Activated gamma-delta T cell treated with Interleukin-2 at 50 U/mL for 16 hours (primary cell): ENCODE measurements around the gene RASEF.
"Not testable (repeated sequence)": the region's sequence is repeated elsewhere in the genome, so short reads cannot be mapped to it uniquely, and the experiment has no call there.

Experiments used
- DNase-seq: peaks from one replicate; pipeline ENCODE4 v3.0.0-alpha.2; 2020

Gene RASEF

DNA sequence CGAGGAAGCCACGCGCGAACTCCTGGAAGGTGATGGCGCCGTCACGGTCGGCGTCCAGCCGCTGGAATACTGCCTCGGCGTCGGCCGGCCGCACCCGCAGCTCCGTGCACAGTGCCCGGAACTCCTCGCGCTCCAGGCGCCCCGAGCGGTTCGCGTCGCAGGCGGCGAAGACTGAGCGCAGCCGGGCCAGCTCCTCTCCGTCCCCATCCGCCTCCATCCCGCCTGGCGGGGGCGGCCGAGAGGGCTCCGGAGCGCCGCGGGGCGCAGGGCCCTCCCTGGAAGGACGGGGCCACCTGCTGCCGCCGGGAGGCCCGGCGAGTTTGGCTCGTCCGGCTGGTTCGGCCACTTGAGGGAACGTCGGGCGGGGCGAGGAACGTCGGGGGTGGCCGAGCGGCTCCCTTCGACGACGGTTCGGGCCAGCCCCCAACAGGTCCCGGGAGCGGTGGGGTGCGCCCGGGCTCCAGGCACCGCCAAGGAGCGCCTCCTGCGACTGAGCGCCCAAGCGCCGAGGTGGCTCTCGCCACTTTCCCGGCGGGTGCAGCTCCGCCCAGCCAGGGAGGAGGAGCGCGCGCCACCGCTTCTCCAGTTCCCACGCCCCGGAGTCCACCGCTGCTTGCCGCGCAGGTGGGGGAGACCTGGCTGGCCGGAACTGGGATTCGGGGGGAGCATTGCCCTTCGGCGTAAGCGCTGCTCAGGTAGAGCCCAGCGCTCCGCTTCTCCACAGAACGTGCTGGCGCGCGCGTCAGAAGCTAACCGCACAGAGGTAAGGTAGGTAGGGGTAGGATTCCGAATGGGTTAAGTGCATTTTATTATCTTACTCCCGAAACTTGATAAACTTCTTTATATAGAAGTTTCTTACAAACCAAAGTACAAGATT lies at the start of gene RASEF:
RASEF (minus strand) TSS at position 492 of the 877 bp plus-strand sequence; CDS start at position 217, 275 bp downstream.
- DNase-seq = no peak

DNA sequence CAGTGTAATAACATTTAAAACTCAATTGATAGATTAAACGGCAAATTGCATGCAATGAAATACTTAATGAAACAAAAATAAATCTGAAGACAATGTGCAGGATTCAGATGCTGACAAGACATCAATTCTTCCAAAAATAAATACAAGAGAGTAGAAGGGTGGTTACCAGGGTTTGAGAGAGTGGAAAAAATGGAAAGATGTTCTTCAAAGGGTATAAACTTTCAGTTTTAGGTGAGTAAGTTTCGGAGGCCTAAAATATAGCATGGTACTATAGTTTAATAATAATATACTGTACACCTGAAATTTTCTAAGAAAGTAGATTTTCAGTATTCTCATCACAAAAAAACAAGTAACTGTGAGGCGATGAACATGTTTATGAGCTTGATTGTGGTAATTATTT lies 48.2 kb upstream of the RASEF start:
- DNase-seq = no peak

DNA sequence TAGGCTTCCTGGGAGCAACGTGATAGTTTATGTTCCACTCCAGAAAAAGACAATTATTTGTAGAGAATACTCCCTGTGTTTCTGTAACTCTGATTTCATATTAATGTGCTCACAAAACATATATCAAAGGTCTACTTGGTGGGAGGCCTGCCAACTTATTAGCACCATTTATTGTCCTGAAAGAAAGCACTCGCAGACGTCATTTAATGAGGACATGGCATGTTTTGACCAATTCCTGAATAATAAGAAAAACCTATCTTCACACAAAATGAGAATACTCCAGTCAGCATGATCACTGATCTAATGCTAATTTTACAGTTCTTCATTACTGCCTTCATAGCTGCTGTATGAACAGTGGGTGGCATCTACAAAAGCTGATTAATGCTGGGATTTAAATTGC lies 46.4 kb upstream of the RASEF start:
- no peak for DNase-seq

DNA sequence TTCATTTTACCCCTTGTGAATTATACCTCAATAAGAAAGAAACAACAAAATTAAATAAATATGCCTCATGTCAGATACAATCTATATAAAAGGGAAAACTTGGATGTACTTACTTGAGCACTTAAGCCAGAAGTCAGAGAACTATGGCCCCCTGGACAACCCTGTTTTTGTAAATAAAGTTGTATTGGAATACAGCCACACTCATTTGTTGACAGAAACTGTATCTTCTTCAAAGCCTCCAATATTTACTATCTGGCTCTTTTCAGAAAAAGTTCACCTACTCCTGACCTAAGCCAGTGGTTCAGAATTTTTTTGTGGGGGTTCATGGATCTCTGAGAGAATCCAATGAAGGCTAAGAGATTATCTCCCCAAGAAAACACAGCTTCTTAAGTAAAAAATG lies 45.3 kb upstream of the RASEF start:
- DNase-seq = no peak

DNA sequence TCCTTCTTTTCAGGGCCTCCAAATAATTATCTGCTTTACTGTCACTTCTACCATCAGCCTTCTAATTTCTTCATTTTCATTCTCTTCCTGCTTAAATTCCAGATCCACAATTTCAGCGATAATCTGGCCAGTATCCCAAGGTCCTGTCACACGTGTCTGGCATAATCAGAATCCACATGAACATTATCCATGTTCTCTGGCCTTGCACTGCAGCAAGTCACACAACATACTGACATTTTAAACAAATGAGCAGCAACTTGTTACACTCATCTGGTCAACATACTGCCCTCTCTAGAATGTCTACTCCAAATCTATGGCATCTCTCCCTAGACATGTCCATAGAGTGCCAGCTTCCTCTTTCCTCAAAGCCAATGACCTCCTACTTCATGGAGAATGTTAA lies 43.8 kb upstream of the RASEF start:
- no peak for DNase-seq

DNA sequence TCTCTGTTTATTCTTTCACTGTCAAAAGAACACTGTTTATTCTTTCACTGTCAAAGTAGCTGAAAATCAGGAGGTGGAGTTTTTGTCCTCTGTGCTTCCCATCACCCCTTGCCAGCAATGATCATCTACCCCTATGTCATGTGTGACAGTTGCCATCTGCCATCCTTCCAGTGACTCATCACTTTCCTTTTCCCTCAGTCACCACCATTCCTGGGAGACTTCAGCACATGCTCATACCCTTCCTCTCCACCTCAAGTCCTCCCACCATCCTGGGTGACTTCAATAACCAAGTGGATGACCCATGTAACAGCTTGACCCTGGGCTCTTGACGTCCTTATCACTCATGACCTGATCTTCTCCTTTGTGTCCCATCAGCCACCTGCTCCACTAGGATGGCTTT lies 43.3 kb upstream of the RASEF start:
- DNase-seq = no peak

DNA sequence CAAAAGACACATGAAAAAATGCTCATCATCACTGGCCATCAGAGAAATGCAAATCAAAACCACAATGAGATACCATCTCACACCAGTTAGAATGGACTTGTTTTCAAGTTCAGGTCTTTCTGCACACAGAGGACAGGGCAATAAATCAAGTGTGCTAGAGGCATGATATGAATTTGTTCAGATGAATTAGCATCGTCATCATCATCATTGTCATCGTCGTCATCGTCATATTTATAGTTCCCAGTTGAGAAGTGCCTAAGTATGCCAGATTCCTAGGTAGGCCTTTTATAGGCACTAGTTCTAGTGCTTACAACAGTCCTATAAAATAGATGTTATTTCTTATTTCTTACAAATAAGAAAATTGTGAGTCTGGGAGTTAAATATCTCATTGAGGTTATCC lies 34.7 kb upstream of the RASEF start:
- no peak for DNase-seq

DNA sequence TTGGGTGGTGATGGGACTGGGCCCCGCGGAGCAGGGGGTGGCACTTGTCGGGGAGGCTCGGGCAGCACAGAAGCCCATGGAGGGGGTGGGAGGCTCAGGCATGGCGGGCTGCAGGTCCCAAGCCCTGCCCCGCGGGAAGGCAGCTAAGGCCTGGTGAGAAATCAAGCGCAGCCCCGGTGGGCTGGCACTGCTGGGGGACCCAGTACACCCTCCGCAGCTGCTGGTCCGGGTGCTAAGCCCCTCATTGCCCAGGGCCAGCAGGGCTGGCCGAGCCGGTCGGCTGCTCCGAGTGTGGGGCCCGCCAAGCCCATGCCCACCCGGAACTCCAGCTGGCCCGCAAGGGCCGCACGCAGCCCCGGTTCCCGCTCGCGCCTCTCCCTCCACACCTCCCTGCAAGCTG lies 30.4 kb upstream of the RASEF start:
- not testable (repeated sequence) for DNase-seq

DNA sequence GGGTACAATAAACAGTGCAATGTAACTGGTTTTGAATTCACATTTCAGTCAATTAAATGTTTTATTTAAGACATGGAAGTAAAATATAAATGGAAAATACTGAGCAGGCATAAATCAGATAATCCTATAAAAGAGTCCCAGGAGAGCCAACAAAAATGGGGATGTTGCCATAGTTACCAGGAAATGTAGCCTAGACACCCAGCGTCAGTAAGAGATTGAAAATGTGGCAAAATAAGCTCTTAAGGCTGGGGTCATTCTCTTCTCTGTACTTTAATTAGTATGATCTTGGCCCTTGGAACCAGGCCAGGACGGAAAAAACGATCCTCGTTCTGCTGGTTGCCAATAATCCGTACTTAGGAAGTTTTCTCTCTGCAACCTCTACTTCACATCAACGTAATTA lies 18.9 kb upstream of the RASEF start:
- DNase-seq = no peak

DNA sequence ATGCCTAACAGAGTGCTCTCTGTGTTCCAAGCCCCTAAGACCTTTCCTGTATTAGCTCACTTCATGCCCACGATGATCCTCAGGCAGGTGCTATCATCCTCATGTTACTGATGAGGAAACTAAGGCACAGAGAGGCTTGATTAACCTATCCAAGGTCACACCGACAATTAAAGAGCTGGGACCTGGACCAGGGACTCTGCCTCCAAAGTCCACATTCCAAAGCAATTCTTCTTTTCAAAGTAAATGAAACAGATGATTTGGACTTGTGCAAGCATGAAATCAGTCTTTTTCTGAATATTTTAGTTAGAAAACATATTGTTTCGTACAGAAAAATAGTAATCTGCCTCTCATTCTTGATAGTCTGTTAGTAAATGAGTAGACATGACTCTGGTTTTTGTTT lies 18.1 kb upstream of the RASEF start:
- DNase-seq = no peak

DNA sequence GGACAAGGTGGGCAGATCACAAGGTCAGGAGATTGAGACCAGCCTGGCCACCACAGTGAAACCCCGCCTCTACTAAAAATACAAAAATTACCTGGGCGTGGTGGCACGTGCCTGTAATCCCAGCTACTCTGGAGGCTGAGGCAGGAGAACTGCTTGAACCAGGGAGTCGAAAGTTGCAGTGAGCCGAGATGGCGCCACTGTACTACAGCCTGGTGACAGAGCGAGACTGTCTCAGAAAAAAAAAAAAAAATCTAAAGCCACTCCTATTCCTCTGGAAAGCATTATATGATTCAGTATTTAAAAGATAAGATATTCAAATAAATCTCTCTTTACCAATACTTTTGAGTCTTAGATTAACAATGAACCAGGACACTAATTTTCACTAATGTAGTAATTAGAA lies 13.0 kb upstream of the RASEF start:
- DNase-seq = not testable (repeated sequence)

DNA sequence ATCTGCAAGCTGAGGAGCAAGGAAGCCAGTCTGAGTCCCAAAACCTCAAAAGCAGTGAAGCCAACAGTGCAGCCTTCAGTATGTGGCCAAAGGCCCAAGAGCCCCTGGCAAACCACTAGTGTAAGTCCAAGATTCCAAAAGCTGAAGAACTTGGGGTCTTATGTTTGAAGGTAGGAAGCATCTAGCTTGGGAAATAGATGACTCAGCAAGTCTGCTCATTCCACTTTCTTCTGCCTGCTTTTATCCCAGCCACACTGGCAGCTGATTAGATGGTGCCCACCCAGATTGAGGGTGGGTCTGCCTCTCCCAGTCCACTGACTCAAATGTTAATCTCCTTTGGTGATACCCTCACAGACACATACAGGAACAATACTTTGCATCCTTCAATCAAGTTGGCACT lies 9.6 kb upstream of the RASEF start:
- DNase-seq = not testable (repeated sequence)

DNA sequence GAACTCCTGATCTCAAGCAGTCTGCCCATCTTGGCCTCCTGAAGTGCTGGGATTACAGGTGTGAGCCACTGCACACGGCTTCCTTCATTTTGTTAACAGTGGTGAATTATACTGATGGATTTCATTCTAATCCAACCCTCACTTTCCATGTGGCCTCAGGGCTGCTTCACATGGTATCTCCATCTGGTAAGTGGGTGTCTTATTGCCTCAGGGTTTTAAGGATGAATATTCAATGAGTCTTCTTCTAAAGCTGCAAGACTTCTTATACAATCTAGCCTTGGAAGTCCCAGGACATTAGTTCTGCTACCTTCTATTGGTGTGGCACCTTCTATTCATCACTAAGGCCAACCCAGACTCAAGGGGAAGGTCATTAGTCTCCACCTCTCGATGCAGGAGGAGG lies 8.7 kb upstream of the RASEF start:
- no peak for DNase-seq

DNA sequence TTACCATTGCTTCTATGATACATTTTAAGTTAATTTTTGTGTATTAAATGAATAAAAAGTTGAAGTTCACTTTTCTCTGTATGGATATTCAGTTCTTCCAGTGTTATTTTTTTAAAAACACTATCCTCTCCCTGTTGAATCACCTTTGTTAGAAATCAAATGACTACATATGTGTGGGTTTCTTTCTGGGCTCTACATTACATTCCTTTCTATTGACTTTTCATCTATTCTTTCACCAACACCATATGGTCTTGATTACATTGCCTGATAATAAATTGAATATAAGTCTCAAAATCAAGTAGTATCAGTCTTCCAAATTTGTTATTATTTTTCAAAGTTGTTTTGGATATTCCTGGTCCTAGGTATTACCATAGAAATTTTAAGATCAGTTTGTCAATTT lies 7.3 kb upstream of the RASEF start:
- DNase-seq = no peak

DNA sequence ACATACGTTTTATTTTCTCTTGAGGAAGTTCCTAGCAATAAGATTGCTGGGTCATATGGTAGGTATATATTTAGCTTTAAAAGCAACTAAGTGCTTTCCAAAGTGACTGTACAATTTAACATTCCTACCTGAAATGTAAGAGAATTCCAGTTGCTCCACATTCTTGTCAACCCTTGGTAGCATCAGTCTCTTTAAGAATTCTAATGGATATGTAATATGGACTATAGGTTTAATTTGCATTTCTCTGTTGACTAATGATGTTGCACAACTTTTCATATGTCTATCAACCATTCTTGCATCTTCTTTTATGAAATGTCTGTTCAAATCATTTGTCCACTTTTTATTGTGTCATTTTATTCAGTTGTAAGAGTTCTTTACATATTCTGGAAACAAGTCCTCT lies 6.7 kb upstream of the RASEF start:
- no peak for DNase-seq

DNA sequence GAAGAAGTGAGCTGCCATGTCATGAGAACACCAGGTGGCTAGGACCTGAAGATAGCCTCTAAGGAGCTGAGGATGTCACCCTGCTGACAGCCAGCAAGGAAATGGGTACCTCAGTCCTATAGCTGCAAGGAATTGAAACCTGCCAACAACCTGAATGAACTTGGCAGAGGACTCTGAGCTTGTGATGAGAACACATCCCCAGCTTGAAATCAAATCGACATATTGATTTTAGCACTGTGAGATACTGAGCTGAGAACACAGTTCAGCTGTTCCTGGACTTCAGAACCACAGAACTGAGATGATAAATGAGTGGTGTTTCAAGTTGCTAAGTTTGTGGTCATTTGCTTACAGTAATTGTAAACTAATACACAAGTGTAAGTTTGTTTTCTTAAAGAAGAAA lies 5.5 kb upstream of the RASEF start:
- DNase-seq = no peak

DNA sequence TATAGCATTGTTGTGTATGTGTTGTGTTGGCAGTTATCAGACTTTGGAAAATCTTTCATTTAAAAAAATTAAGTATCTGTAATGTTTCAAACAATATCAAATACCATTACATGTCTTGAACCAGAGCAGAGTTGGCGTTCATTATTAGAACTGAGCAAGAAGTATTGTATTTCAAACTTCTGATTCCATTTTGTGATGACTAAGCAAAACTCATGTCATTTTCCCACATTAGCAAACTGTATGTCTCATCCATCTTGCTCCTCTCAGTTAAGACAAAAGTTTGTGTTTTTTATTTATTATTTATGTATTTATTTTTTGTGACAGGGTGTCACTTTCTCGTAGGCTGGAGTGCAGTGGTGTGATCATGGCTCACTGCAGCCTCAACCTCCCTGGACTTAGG lies 4.6 kb upstream of the RASEF start:
- no peak for DNase-seq

DNA sequence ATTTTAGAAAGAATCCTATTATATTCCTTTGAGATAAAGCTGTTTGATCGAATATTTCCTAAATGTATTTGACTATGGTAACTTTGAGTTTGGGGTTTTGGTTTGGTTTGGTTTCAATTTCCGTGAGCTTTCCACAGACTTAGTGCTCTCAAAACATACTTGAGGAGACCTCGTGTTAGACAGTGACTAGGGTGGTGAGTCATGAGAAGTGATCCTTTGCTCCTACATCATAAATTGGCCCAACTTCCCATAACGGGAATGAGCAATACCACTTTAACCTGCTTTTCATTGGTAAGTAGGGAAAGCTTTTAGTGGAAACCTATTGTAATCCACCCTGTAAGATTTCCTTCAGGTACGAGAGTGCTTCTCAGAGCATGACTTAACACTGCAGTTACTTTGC lies 3.8 kb upstream of the RASEF start:
- no peak for DNase-seq

DNA sequence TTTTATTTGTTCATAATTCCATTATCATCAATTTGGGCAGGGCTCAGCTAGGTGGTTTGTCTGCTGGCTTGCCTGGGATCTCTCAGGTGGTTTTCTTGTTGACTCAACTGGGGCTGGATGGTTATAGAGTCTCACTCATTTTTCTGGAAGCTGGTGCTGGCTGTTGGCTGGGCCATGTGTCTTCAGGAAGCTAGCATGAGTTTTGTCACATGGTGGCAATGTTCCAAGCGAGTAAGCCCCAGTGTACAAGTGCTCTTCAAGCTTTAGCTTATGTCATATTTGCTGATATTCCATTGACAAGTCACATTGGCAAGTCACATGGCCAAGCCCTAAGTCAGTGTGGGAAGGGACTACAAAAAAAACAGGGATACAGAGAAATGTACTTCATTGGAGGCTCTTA lies 2.3 kb upstream of the RASEF start:
- DNase-seq = no peak

DNA sequence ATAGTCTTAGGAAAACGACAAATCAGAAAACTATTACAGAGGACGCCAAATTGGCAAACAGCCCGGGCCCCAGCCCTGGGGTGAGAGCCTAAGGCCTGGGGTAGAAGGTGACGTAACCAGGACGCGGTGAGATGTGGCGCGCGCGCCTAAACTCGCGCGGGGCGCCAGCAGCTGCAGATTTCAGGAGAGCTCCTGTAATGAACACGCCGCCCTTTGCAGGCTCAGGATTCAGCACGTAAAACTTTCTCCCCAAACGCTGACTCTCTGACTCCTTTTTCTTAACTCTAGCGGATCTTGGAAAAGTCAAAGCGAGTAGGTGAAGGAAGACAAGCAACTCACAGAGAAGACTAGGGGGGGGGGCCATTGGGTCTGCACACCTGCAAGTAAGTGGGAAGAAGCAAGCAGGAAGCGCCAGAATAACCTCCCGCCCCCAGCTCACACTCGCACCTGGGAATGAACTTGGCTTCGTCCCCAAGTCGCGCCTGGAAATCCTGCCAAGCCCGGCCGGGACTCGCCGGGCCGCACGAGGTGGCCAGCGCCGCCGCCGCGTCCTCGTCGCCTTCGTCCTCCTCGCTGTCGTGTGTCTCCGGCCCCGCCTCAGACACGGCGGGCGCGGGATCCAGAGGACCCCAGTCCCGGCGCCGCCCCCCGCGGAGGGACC lies 822 bp downstream of the RASEF start:
- no peak for DNase-seq

DNA sequence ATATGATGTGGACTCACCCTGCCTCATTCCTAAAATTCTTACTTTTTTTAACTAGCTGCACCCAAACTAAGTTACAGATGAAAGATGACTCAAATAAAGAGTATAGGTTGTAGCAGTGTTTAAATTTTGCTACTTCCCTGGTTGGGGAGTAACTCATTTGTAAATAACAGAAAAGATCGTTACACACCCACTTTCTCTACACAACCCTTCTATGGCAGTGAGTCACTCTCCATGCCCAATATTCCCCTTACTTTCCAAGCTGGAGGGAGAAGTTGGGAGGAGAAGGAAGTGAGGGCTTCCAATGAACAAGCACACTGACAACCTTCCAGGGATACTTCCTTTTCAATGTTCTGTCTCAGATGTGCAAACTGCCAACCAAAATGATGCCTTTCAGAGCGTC lies 1.9 kb downstream of the RASEF start:
- no peak for DNase-seq

DNA sequence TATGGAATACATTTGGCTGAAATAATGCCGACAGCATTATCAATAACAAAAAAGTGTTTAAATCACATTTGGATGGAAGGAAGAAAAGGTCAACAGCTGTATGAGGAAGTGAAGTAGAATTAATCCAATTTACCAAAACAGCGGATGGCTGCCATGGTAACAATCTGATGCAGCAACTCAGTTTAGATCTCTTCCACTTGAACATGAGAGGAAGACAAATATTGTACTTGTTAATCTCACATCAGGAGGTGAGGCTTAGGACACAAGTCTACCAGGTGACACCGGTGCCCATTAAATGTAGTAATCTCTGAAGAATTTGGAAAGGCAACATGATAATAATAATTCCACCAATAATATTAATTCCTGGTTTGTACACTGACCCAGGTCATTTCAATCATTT lies 2.4 kb downstream of the RASEF start:
- DNase-seq = no peak

DNA sequence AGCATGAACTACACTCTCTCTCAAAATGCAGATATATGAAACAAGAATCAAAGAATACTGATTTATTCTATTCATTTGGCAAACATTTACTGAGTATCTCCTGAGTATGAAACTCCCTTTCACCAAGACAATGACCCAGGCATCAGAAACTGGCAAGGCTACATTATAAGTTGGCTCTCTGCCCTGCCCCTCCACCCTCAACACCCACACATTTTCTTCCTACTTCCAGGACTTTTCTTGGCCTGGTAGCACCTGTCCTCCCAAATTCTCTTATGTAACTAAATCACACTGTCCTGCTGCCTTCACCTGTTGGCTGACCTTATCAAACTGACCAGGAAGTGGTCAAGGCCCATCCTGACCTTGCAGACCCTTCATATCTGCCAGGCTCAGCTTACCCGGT lies 3.5 kb downstream of the RASEF start:
- DNase-seq = no peak

DNA sequence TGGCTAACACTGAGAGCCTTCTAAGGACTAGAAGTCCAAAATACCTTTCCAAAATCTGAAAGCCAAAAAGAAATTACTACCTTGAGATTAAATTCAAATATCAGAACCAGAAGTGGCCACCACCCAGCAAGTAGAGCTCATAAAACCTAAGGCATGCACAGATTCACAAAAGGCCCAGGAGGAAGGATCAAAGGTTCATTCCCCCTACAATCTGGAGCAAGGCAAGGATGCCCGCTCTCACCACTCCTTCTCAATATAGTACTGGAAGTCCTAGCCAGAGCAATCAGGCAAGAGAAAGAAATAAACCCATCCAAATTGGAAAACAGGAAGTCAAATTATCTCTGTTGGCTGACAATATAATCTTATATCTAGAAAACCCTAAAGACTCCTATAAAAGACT lies 6.0 kb downstream of the RASEF start:
- DNase-seq = no peak

DNA sequence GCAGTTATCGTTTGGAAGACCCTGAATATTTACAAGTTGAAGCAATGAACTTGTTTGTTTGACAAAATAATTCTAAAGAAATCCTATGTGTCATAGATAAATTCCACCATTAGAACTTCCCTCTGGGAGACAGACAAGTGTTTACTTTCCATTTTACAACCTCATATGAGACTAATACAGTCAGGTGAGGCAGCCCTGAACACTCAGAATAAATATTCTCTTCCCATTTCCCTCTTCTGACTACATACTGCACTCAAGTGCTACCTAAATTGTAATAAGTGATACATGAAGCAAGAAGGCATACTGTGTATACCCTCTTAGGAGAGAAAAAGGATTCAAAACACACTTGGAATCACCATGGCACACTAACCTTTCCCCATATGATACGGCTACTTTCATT lies 6.8 kb downstream of the RASEF start:
- no peak for DNase-seq
